HL-60 (cell line): ENCODE results near the gene DOK1.

Experiments used
- DNase-seq, 2 experiments: peaks; one replicate each; pipeline ENCODE4 v3.0.0-alpha.2; 2010 to 2020; ENCODE audit warnings: low read depth in 1 of 2, low spot score in 1 of 2
- H3K27ac ChIP-seq: fragments of 250-450 bp; sonication (Bioruptor Pico); replicated peaks from 2 replicates; pipeline ENCODE4 v1.5.1; 2020; ENCODE audit warnings: mild to moderate bottlenecking, moderate library complexity
- H3K27me3 ChIP-seq: fragments of 250-450 bp; sonication (Bioruptor Pico); 2 replicates; pipeline ENCODE4 v1.5.1; 2021; ENCODE audit warnings: mild to moderate bottlenecking, moderate library complexity; ENCODE audit not compliant: insufficient read depth, poor library complexity, severe bottlenecking
- H3K4me3 ChIP-seq: replicated peaks from 2 replicates; pipeline ENCODE4 v1.5.1; 2011; ENCODE audit warnings: mild to moderate bottlenecking, control low read depth, low read length; ENCODE audit not compliant: insufficient read depth
- GABPA ChIP-seq: IDR thresholded peaks from 2 replicates; pipeline ENCODE4 v1.6.1; 2012; ENCODE audit warnings: low read depth
- POLR2AphosphoS5 ChIP-seq: IDR thresholded peaks from 2 replicates; pipeline ENCODE4 v1.6.1; 2012; ENCODE audit warnings: low read depth
- SPI1 ChIP-seq: IDR thresholded peaks from 2 replicates; pipeline ENCODE4 v1.6.1; 2012; ENCODE audit warnings: low read depth, mild to moderate bottlenecking, borderline replicate concordance
- TF ChIP-seq, protein P1 (sequence below): IDR thresholded peaks from one replicate; pipeline ENCODE4 v1.5.1; 2011; ENCODE audit warnings: low read length, control low read depth, inconsistent platforms; ENCODE audit not compliant: insufficient read depth
- TF ChIP-seq, protein P2 (sequence below): IDR thresholded peaks from 2 replicates; pipeline ENCODE4 v1.6.1; 2012; ENCODE audit warnings: low read depth; ENCODE audit not compliant: insufficient replicate concordance

Gene DOK1

GRCh38 chr2:74548285-74548899 lies 6.1 kb upstream of the DOK1 start:
- Histone ChIP-seq H3K27ac (no peak overlapping the region), H3K27me3 (no peaks in the 10 kb centered on the region), H3K4me3 (peak overlapping the region; percentile 51)
- no peak for TF ChIP-seq SPI1
- TF ChIP-seq, protein P1, sequence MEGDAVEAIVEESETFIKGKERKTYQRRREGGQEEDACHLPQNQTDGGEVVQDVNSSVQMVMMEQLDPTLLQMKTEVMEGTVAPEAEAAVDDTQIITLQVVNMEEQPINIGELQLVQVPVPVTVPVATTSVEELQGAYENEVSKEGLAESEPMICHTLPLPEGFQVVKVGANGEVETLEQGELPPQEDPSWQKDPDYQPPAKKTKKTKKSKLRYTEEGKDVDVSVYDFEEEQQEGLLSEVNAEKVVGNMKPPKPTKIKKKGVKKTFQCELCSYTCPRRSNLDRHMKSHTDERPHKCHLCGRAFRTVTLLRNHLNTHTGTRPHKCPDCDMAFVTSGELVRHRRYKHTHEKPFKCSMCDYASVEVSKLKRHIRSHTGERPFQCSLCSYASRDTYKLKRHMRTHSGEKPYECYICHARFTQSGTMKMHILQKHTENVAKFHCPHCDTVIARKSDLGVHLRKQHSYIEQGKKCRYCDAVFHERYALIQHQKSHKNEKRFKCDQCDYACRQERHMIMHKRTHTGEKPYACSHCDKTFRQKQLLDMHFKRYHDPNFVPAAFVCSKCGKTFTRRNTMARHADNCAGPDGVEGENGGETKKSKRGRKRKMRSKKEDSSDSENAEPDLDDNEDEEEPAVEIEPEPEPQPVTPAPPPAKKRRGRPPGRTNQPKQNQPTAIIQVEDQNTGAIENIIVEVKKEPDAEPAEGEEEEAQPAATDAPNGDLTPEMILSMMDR: no peak
- TF ChIP-seq POLR2AphosphoS5: no peak
- TF ChIP-seq, protein P2, sequence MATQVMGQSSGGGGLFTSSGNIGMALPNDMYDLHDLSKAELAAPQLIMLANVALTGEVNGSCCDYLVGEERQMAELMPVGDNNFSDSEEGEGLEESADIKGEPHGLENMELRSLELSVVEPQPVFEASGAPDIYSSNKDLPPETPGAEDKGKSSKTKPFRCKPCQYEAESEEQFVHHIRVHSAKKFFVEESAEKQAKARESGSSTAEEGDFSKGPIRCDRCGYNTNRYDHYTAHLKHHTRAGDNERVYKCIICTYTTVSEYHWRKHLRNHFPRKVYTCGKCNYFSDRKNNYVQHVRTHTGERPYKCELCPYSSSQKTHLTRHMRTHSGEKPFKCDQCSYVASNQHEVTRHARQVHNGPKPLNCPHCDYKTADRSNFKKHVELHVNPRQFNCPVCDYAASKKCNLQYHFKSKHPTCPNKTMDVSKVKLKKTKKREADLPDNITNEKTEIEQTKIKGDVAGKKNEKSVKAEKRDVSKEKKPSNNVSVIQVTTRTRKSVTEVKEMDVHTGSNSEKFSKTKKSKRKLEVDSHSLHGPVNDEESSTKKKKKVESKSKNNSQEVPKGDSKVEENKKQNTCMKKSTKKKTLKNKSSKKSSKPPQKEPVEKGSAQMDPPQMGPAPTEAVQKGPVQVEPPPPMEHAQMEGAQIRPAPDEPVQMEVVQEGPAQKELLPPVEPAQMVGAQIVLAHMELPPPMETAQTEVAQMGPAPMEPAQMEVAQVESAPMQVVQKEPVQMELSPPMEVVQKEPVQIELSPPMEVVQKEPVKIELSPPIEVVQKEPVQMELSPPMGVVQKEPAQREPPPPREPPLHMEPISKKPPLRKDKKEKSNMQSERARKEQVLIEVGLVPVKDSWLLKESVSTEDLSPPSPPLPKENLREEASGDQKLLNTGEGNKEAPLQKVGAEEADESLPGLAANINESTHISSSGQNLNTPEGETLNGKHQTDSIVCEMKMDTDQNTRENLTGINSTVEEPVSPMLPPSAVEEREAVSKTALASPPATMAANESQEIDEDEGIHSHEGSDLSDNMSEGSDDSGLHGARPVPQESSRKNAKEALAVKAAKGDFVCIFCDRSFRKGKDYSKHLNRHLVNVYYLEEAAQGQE: no peak
- no peak for TF ChIP-seq GABPA
- no peak for DNase-seq

DNA sequence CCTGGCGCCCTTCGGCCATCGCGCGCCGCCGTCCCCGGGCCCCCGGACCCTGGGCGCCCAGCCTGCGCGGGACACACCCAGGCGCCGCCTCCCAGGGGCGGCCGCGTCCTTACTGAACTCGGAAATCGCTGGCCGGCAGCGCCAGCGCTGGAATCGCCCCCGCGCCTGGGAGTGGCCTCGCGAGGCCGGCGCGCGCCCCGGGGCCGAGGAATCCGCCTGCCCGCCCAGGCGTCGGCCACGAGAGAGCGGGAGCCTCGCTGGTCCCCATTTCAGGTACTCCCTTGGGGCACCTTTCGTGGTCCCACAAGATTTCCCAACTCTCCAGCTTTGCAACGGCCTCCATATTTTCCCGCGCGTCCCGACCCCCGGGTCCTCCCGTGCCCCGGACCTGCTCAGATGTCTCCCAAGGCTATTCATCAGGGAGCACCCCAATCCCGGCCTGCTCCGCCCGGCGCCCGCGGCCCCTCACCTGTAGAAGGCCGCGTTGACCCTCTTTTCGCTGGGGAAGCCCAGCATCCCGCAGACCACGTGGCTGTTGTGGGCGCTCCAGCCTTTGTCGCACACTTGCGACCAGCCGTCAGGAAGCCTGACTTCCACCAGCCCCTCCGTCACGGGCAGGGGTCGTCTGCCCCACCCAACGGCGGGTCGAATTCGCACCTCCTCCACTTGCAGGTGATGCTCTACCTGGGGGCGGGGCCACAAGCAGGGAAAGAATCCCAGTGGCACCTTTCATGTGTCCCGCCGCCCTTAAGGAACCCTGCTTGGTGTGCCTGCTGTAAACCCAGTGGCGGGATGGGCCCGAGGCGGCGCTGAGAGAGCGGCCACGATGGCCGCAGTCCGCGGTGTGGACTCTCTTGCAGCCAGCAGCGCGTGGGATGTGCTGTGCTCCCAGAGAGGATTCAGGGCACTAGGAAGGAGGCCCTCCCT lies 5.4 kb upstream of the DOK1 start:
- Histone ChIP-seq H3K4me3 (peak overlapping the region; percentile 51), H3K27me3 (no peaks in the 10 kb centered on the region), H3K27ac (no peak overlapping the region)
- DNase-seq: no peak
- TF ChIP-seq SPI1 (no peak), GABPA (no peak)

DNA sequence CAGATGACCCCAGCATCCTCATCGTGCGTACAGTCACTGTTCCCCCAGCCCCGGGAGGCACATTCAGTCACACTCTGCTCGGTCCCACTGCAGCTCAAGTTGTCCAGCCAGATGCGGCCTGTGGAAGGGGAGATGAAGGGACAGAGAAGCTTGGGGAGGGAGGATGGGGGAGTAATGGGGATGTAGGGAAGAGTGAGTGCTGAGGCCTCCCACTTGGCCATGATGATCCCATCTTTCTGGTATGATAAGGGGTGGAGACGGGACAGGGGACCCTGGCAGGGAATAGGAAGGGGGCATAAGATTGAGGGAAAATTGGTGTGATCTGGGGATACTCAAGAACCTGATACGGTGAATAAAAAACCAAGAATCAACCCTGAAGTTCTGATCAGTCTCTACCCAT lies 4.3 kb upstream of the DOK1 start:
- Histone ChIP-seq H3K27ac (no peak overlapping the region), H3K4me3 (no peak overlapping the region), H3K27me3 (no peaks in the 10 kb centered on the region)
- DNase-seq: no peak
- TF ChIP-seq, protein P2: no peak
- TF ChIP-seq, protein P1: no peak
- TF ChIP-seq SPI1 (no peak), POLR2AphosphoS5 (no peak), GABPA (no peak)

- TF ChIP-seq, protein P2: no peak
- no peak for DNase-seq
- Histone ChIP-seq H3K4me3 (no peak overlapping the region), H3K27me3 (no peaks in the 10 kb centered on the region), H3K27ac (no peak overlapping the region)
These were observed 3.0 kb upstream of the DOK1 start for GRCh38 chr2:74551530-74551929.
